DOHH2 (cell line): ENCODE results near the gene ZFHX3.

Experiments used
- H3F3A ChIP-seq: fragments of 200-600 bp; sonication (generic), shearing (Covaris generic); 2 replicates; pipeline ENCODE4 v1.6.0; 2016; ENCODE audit warnings: antibody characterized with exemption, mild to moderate bottlenecking; ENCODE audit not compliant: control insufficient read depth, insufficient read depth
- H3K27ac ChIP-seq: fragments of 200-600 bp; sonication (generic); 2 replicates; pipeline ENCODE4 v1.5.1; 2014; ENCODE audit warnings: low read depth, mild to moderate bottlenecking, low read length, moderate library complexity
- H3K27me3 ChIP-seq: fragments of 200-600 bp; sonication (generic); 2 replicates; pipeline ENCODE4 v1.6.1; 2014; ENCODE audit warnings: mild to moderate bottlenecking, low read length, mixed read lengths; ENCODE audit not compliant: control insufficient read depth
- H3K36me3 ChIP-seq: fragments of 200-600 bp; sonication (generic); 2 replicates; pipeline ENCODE4 v1.6.1; 2014; ENCODE audit warnings: mild to moderate bottlenecking, low read length, moderate library complexity, mixed read lengths; ENCODE audit not compliant: control insufficient read depth
- H3K4me1 ChIP-seq: fragments of 200-600 bp; sonication (generic); 2 replicates; pipeline ENCODE4 v1.6.1; 2014; ENCODE audit warnings: mild to moderate bottlenecking, low read length, mixed read lengths; ENCODE audit not compliant: control insufficient read depth
- H3K4me2 ChIP-seq: fragments of 200-600 bp; sonication (generic); 2 replicates; pipeline ENCODE4 v1.6.0; 2014; ENCODE audit warnings: mild to moderate bottlenecking, low read length, moderate library complexity
- H3K4me3 ChIP-seq: fragments of 200-600 bp; sonication (generic); 2 replicates; pipeline ENCODE4 v1.5.1; 2014; ENCODE audit warnings: mild to moderate bottlenecking, low read length, mixed read lengths
- H3K79me2 ChIP-seq: fragments of 200-600 bp; sonication (generic); 2 replicates; pipeline ENCODE4 v1.6.1; 2014; ENCODE audit warnings: mild to moderate bottlenecking, low read length, mixed read lengths; ENCODE audit not compliant: control insufficient read depth
- H3K9me2 ChIP-seq: fragments of 200-600 bp; sonication (generic); replicated peaks from 2 replicates; pipeline ENCODE4 v1.6.1; 2014; ENCODE audit warnings: mild to moderate bottlenecking, low read length, mixed read lengths; ENCODE audit not compliant: control insufficient read depth
- H3K9me3 ChIP-seq: fragments of 200-600 bp; sonication (generic); 2 replicates; pipeline ENCODE4 v1.6.1; 2014; ENCODE audit warnings: antibody characterized with exemption, low read length, mixed read lengths; ENCODE audit not compliant: control insufficient read depth, insufficient read depth
- H4K20me1 ChIP-seq: fragments of 200-600 bp; sonication (generic); 2 replicates; pipeline ENCODE4 v1.6.0; 2014; ENCODE audit warnings: low read depth, mild to moderate bottlenecking, antibody characterized with exemption, low read length, moderate library complexity; ENCODE audit not compliant: control insufficient read depth, insufficient read depth
- CTCF ChIP-seq: fragments of 200-600 bp; sonication (generic); IDR thresholded peaks from one replicate; pipeline ENCODE4 v1.5.1; 2014; ENCODE audit warnings: antibody characterized with exemption, mild to moderate bottlenecking, low read depth, low read length; ENCODE audit not compliant: poor library complexity, severe bottlenecking
- EZH2phosphoT487 ChIP-seq: fragments of 200-600 bp; sonication (generic); IDR thresholded peaks from 2 replicates; pipeline ENCODE4 v1.6.1; 2017; ENCODE audit warnings: borderline replicate concordance, mild to moderate bottlenecking, antibody characterized with exemption, low read length, moderate library complexity, mixed read lengths

The ZFHX3 gene

GRCh38 chr16:73023320-73023719 is 24.6 kb downstream of the ZFHX3 start:
- peaks cover 3% of the 10 kb centered on the region; the same call in 1 of the 2 replicates for H4K20me1 ChIP-seq

GRCh38 chr16:73022534-73022933 is 25.4 kb downstream of the ZFHX3 start:
- H3K9me3 ChIP-seq, result no peaks in the 10 kb centered on the region
- TF ChIP-seq CTCF (no peak), EZH2phosphoT487 (no peak)
- no peak overlapping the region for H3K27ac ChIP-seq
- H3K27me3 ChIP-seq, result no peaks in the 10 kb centered on the region
- no peaks in the 10 kb centered on the region for H3K36me3 ChIP-seq
- H3F3A ChIP-seq, result no peaks in the 10 kb centered on the region
- peaks cover 1% of the 10 kb centered on the region; the same call in 1 of the 2 replicates for H4K20me1 ChIP-seq
- peaks cover 2% of the 10 kb centered on the region; the same call in 1 of the 2 replicates for H3K79me2 ChIP-seq
- H3K9me2 ChIP-seq, result no peaks in the 10 kb centered on the region
- no peaks in the 10 kb centered on the region for H3K4me1 ChIP-seq
- H3K4me2 ChIP-seq, result no peak overlapping the region
- H3K4me3 ChIP-seq, result no peak overlapping the region

More at GRCh38 chr16:73023320-73023719, 24.6 kb downstream of the ZFHX3 start:
- no peaks in the 10 kb centered on the region for H3K27me3 ChIP-seq
- no peaks in the 10 kb centered on the region for H3K9me2 ChIP-seq
- TF ChIP-seq CTCF, result no peak
- no peak for TF ChIP-seq EZH2phosphoT487
- no peaks in the 10 kb centered on the region for H3K36me3 ChIP-seq
- H3K4me3 ChIP-seq, result no peak overlapping the region
- H3K79me2 ChIP-seq, result peaks cover 2% of the 10 kb centered on the region; the same call in 1 of the 2 replicates
- no peaks in the 10 kb centered on the region for H3F3A ChIP-seq
- H3K9me3 ChIP-seq, result no peaks in the 10 kb centered on the region
- no peak overlapping the region for H3K4me2 ChIP-seq
- no peaks in the 10 kb centered on the region for H3K4me1 ChIP-seq
- no peak overlapping the region for H3K27ac ChIP-seq

- no peaks in the 10 kb centered on the region for H3K4me1 ChIP-seq
- H3K79me2 ChIP-seq, result peaks cover 2% of the 10 kb centered on the region; the same call in 1 of the 2 replicates
- H3F3A ChIP-seq, result no peaks in the 10 kb centered on the region
- H3K36me3 ChIP-seq, result no peaks in the 10 kb centered on the region
- no peak overlapping the region for H3K4me2 ChIP-seq
- no peaks in the 10 kb centered on the region; the same call in 1 of the 2 replicates for H4K20me1 ChIP-seq
- H3K27me3 ChIP-seq, result no peaks in the 10 kb centered on the region
- no peak overlapping the region for H3K27ac ChIP-seq
- no peaks in the 10 kb centered on the region for H3K9me2 ChIP-seq
- H3K9me3 ChIP-seq, result no peaks in the 10 kb centered on the region
- TF ChIP-seq CTCF (no peak), EZH2phosphoT487 (no peak)
- no peak overlapping the region for H3K4me3 ChIP-seq
Observed at GRCh38 chr16:73021866-73022495, 25.9 kb downstream of the ZFHX3 start.
